Osteocyte (in vitro differentiated cells): Measurements from ENCODE around the gene GARS1. TPM values are rescaled to one million over a fixed set of nuclear protein-coding genes. Genes with fewer than 3 reads are reported as not detected.
"Not testable (repeated sequence)": the region's sequence is repeated elsewhere in the genome, so short reads cannot be mapped to it uniquely, and the experiment has no call there.

Experiments
- DNase-seq: peaks from one replicate; pipeline ENCODE4 v3.0.0; 2021; ENCODE audit warnings: mixed read lengths; ENCODE audit not compliant: unreplicated experiment; ENCODE audit errors: extremely low spot score
- H3K27ac Mint-ChIP-seq: one replicate; pipeline ENCODE4 v1.8.0; 2021; ENCODE audit warnings: mild to moderate bottlenecking, mixed read lengths; ENCODE audit not compliant: unreplicated experiment
- H3K27me3 Mint-ChIP-seq: one replicate; pipeline ENCODE4 v1.8.0; 2021; ENCODE audit warnings: mixed read lengths; ENCODE audit not compliant: unreplicated experiment
- H3K36me3 Mint-ChIP-seq: one replicate; pipeline ENCODE4 v1.8.0; 2021; ENCODE audit warnings: mixed read lengths; ENCODE audit not compliant: unreplicated experiment
- H3K4me1 Mint-ChIP-seq: one replicate; pipeline ENCODE4 v1.8.0; 2021; ENCODE audit warnings: mixed read lengths; ENCODE audit not compliant: unreplicated experiment
- H3K4me3 Mint-ChIP-seq: one replicate; pipeline ENCODE4 v1.8.0; 2021; ENCODE audit warnings: mild to moderate bottlenecking, moderate library complexity, mixed read lengths; ENCODE audit not compliant: unreplicated experiment
- H3K9me3 Mint-ChIP-seq: one replicate; pipeline ENCODE4 v1.8.0; 2021; ENCODE audit warnings: mixed read lengths; ENCODE audit not compliant: unreplicated experiment
- total RNA-seq: library from RNA; stranded (reverse); gene quantifications from 2 replicates; pipeline ENCODE4 v1.2.1, GENCODE V29; 2021
- TF ChIP-seq, protein P1 (sequence below): fragments of 200-600 bp; sonication (generic); IDR thresholded peaks from 2 replicates; pipeline ENCODE4 v1.5.0; 2021; ENCODE audit warnings: antibody characterized with exemption, mild to moderate bottlenecking, moderate library complexity

The GARS1 gene
- total RNA-seq, 1 donor from 2014 or later = 320 TPM

DNA sequence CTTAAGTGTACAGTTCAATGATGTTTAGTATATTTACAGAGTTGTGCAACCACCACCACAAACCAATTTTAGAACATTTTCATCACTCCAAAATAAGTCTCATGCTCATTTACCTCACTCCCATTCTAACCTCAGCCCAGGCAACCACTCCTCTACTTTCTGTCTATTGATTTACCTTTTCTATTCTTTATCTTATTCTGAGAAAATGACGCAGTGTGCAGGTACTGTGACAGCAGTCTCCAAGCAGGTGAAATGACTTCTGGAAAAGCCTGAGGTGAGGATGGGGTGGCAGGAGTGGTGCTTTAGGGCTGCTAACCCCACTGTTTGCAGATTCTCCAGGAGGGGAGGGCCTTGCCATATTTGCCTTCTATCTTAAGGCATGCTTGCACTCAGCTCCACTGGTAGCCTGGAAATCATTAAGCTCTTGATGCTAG, 39.5 kb downstream of the GARS1 start:
- DNase-seq = no peak
- no peaks in the 10 kb centered on the region for H3K27me3 Mint-ChIP-seq
- no peak overlapping the region for H3K27ac Mint-ChIP-seq
- H3K9me3 Mint-ChIP-seq = no peaks in the 10 kb centered on the region
- no peaks in the 10 kb centered on the region for H3K4me1 Mint-ChIP-seq
- TF ChIP-seq, protein P1, sequence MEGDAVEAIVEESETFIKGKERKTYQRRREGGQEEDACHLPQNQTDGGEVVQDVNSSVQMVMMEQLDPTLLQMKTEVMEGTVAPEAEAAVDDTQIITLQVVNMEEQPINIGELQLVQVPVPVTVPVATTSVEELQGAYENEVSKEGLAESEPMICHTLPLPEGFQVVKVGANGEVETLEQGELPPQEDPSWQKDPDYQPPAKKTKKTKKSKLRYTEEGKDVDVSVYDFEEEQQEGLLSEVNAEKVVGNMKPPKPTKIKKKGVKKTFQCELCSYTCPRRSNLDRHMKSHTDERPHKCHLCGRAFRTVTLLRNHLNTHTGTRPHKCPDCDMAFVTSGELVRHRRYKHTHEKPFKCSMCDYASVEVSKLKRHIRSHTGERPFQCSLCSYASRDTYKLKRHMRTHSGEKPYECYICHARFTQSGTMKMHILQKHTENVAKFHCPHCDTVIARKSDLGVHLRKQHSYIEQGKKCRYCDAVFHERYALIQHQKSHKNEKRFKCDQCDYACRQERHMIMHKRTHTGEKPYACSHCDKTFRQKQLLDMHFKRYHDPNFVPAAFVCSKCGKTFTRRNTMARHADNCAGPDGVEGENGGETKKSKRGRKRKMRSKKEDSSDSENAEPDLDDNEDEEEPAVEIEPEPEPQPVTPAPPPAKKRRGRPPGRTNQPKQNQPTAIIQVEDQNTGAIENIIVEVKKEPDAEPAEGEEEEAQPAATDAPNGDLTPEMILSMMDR = no peak
- H3K4me3 Mint-ChIP-seq = no peak overlapping the region
- peaks cover 50% of the 10 kb centered on the region for H3K36me3 Mint-ChIP-seq

DNA sequence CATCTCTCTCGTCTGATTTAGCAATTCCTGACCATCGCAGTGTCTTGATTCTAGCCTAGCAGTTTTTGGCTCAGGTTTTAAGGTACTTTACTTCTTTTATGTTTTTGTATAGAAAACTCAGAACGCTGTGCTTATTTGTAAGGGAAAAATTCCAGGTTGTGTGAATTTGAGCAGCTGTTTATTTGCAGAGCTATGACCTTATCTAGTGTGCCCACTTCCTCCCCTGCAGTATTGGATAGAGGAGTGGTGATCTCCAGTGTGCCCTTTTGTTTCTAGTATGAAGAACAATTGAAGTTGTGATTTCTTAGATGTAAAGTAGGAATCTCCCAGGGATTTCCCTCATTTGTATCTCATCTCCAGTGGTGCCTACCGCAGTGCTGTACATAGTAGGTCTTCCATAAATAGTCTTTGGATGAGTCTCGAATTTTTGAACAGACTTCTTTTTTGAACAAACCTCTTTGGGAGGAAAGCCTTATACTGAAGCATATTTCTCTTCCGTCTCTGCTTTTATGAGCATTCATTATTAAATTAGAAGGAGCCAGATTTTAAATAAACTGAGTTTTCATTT, 40.0 kb downstream of the GARS1 start:
- no peak overlapping the region for H3K27ac Mint-ChIP-seq

DNA sequence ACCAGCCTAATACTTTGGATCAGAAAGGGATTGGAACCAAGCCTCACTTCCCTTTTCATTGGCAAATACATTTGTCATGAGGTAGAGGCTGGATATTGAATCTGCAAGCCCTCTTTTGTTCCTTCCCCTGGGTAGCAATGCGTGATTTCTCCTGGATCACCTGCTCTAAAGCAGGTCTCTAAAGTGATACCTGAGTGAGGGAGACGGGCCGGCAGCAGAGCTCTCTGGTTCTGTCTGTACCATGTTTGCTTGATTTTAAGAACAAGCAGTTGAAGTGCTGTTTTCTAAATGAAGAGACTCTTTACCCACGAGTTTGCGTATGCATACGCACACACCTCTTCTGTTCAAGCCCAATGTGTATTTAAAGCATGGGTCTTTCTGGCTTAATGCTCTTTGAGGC, 41.1 kb downstream of the GARS1 start:
- peaks cover 46% of the 10 kb centered on the region for H3K36me3 Mint-ChIP-seq
- no peaks in the 10 kb centered on the region for H3K27me3 Mint-ChIP-seq
- TF ChIP-seq, protein P1 = no peak
- H3K27ac Mint-ChIP-seq = no peak overlapping the region
- H3K4me1 Mint-ChIP-seq = no peaks in the 10 kb centered on the region
- no peak overlapping the region for H3K4me3 Mint-ChIP-seq
- H3K9me3 Mint-ChIP-seq = no peaks in the 10 kb centered on the region
- no peak for DNase-seq

More for the DNA sequence above, 40.0 kb downstream of the GARS1 start:
- Mint-ChIP-seq H3K27me3 (no peaks in the 10 kb centered on the region), H3K4me3 (no peak overlapping the region), H3K4me1 (no peaks in the 10 kb centered on the region), H3K9me3 (no peaks in the 10 kb centered on the region), H3K36me3 (peaks cover 51% of the 10 kb centered on the region)
- no peak for DNase-seq
- TF ChIP-seq, protein P1 = no peak

DNA sequence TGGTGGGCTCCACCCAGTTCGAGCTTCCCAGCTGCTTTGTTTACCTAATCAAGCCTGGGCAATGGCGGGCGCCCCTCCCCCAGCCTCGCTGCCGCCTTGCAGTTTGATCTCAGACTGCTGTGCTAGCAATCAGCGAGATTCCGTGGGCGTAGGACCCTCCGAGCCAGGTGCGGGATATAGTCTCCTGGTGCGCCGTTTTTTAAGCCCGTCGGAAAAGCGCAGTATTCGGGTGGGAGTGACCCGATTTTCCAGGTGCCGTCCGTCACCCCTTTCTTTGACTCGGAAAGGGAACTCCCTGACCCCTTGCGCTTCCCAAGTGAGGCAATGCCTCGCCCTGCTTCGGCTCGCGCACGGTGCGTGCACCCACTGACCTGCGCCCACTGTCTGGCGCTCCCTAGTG, 47.6 kb downstream of the GARS1 start:
- not testable (repeated sequence) for DNase-seq, H3K9me3 Mint-ChIP-seq, H3K27ac Mint-ChIP-seq, H3K4me3 Mint-ChIP-seq, H3K4me1 Mint-ChIP-seq, H3K27me3 Mint-ChIP-seq
- peaks cover 25% of the 10 kb centered on the region for H3K36me3 Mint-ChIP-seq

DNA sequence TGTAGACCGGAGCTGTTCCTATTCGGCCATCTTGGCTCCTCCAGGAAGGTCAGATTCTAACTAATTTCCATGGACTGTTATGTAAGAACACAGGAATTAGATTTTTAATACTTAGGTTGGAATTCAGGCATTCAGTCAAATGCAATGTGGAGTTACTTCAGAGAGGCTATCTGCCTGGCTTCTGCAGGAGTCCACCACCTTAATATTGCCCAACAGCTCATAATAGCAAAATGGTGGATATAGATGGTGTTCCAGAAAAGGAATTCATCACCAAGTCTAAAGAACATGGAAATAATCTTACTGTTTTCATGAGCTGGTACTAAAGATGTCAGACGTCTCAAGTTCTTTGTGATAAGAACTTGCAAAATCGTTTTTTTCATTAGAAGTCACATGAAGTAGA, 48.1 kb downstream of the GARS1 start:
- Mint-ChIP-seq H3K27me3 (no peaks in the 10 kb centered on the region), H3K9me3 (no peaks in the 10 kb centered on the region), H3K36me3 (peaks cover 25% of the 10 kb centered on the region), H3K27ac (no peak overlapping the region), H3K4me3 (no peak overlapping the region), H3K4me1 (peaks cover 4% of the 10 kb centered on the region)
- TF ChIP-seq, protein P1 = no peak
- no peak for DNase-seq
